Activated gamma-delta T cell (primary cell): ENCODE measurements around the gene CYBA.

ENCODE experiments used
- DNase-seq: peaks from one replicate; lab custom pipeline; 2025; lab: John Stamatoyannopoulos, UW

The CYBA gene

DNA sequence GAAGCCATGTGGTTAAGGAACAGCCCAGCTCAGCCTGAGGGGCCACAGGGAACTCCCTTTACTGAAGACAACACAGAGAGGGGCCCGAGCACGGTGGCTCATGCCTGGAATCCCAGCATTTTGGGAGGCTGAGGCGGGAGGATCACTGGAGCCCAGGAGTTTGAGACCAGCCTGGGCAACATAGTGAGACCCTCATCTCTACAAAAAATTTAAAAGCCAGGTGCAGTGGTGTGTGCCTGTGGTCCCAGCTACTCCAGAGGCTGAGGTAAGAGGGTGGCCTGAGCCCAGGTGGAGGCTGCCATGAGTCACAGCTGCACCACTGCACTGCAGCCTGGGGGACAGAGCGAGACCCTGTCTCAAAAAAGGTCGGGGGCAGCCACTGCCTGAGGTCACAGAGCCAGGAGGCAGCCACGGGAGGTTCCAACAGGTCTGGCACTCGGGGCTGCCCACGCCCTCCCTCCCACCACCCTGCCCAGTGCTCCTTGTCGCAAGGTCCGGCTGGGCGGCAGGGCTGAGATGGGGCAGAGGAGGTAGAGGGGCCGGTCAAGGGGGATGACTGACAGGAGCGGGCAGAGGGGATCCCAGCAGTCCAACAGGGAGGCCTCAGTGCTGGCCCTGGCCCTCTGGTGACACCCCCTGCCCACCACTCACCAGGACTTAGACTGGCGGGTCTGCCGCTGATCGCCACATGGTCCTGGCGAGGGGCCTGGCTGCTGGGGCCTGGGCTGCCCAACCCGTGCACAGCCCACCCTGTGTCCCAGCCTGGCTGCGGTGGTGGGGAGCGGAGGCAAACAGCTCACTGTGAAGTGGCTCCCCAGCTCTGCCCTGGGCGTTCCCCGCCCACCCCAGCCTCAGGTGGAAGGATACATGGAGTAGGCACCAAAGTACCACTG lies 3.4 kb downstream of the CYBA start:
- DNase-seq = no peak

DNA sequence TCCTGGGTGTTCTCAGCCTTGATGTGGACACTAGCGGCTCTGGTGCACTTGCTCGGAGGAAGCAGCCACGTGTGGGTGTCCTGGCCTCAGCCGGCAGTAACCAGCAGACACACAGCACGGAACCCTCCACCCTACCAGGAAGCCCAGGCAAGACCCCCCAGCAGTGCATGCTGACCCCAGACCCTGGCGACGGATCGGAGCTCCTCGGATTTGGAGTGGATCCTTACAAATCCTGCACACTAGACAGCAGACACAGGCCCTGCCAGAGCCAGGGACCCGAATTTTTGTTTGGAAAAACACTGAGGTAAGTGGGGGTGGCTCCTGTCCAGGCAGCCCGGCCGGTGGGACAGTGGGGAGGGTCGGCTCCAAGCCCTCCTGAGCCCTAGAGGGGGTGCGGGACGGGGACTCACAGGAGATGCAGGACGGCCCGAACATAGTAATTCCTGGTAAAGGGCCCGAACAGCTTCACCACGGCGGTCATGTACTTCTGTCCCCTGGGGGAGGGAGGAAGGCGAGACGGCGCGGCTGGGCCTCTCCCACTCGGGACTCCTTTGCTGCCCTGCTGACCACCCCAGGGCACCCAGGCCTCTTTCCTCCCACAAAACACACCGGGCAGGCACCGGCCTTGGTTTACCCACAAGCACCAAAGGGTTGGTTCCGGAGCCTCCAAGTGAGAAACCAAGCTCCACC lies 4.4 kb downstream of the CYBA start:
- no peak for DNase-seq

DNA sequence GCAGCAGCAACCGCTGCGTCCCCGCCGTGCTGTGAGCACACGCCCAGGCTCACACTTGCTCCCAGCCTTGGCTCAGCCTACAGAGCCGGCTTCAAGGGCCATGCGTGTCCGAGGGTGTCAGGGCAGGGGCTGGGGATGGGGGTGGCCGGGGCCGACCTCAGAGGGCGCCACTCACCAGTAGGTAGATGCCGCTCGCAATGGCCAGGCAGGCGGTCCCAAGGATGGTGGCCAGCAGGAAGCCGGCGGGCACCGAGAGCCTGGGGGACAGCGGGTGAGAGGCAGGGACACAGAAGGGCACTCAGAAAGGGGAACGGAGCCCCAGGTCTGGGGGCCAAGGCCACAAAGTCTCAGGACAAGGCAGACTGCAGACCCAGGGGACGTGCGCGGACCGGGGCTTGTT lies 4.9 kb downstream of the CYBA start:
- no peak for DNase-seq

DNA sequence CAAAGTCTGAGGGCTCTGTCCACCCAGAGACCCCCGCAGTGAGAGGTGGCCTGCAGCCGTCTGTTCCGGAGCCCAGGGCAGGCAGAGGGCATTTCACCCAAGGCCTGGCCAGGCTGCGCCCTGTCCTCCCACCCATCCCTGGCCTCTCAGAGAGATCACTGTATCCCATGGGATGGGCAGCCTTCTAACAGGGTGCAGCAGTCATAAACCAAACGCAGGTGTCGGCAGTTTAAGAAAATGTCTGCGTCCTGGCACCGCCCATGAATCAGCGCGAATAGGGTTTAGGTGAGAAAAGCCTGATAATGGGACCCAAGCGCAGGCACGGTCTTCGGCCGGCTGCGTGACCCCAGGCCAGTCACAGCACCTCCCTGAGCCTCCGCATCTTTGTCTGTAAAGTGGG lies 5.4 kb downstream of the CYBA start:
- DNase-seq = no peak

DNA sequence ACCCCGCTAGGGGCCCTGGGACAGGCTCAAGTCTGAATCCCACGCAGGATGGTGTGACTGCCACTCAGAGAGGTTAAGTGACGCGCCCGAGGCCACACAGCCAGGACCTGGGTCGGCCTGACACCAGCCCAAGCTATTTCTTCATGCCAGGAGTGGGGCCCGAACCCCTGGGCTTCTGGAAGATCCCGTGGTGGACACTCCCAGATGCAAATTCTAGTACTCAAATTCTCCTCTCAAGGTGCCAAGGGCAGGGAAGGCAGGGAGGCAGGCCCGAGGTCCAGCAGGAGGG lies 7.3 kb downstream of the CYBA start:
- DNase-seq = no peak

DNA sequence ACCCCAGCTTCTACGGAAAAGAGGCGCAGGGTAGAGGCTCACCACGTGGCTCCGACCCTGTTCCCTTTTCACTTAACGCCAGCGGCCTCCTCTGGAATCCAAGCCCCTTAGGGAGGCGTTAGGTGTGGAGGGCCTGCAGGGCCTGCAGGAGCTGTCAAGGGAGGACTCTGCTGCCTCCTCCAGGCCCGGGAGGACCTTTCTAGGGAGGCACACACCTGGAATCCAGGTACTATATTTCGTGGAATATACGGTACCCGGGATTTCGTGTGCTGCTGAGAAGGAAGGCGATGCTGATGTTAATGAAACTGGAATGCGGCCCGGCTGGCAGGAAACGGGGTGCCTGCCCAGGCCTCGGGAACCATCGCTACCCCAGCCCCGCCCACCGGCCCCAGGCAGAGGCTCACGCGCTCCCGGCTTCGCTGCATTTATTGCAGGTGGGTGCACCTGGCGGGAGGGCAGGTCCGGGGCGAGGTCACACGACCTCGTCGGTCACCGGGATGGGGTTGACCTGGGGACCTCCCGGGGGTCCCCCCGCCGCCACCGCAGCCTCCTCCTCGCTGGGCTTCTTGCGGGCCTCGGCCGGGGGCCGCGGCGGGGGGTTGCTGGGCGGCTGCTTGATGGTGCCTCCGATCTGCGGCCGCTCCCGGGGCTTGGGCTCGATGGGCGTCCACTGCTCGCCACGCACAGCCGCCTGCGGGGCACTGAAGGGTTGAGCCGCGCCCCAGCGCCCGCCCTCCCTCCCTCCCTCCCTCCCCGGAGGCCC lies 7.8 kb downstream of the CYBA start:
- no peak for DNase-seq

DNA sequence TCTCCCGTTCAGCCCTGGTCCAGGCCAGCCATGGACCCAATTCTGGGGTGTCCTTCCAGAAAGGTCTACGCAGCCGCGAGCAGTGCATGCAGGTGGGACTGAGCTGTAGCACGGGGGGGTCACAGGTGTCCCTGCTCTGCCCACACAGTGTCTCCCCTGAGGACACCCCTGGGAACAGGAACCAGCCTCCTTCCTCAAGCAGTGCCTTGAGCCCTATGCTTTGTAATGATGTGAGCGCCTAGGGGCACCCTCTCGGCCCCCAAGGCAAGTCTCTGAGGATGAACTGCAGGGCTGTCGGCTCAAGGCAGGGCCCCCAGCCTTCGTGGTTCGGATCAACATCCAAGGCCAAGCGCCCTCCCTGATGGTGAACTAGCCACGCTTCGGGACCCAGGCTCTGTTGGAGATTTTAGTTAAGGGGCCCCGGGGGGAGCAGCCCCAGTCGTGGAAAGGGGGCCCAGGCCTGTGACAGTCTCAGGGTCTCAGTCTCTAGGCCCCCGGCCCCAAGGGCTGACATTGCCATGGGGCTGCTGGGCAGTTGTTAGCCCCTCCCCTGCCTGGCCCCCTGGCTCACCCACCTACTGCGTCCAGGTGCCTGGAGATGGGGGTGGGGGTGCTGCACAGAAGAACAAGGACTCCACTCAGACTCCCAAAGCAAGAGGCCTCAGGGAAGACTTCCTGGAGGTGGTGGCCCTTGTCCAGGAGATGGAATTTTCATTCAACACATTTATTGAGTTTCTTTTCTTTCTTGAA lies 10.2 kb downstream of the CYBA start:
- DNase-seq = no peak

DNA sequence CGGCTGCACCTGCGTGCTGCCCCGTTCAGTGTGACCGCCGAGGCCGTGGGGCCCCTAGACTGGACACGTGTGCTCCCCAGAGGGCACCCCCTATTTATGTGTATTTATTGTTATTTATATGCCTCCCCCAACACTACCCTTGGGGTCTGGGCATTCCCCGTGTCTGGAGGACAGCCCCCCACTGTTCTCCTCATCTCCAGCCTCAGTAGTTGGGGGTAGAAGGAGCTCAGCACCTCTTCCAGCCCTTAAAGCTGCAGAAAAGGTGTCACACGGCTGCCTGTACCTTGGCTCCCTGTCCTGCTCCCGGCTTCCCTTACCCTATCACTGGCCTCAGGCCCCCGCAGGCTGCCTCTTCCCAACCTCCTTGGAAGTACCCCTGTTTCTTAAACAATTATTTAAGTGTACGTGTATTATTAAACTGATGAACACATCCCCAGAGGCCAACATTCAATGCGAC lies 10.8 kb downstream of the CYBA start:
- DNase-seq = no peak

DNA sequence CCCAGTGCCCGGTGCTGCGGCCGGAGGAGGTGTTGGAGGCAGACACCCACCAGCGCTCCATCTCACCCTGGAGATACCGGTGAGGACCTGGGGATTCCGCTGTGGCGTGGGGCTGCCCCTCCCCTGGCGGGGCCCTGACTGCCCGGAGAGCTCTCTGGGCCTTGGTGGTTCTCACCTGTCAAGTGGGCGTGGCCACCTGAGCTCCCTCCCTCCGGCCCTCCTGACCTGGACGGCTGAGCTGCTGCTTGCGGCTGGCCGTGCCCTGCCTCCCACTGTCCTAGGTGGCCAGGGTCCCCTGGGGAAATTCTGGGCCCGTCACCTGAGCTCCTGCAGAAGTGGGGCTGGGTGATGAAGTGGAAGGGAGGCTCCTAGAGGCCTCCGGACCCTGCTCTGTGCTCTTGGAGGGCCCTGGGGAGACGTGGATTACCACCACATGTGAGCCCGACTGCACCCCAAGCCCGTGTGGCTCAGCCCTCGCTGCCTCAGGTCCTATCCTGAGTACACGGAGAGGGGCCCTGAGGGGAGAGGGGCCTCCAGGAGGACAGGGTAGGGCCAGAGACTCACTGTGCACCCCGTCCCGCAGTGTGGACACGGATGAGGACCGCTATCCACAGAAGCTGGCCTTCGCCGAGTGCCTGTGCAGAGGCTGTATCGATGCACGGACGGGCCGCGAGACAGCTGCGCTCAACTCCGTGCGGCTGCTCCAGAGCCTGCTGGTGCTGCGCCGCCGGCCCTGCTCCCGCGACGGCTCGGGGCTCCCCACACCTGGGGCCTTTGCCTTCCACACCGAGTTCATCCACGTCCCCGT lies 11.4 kb downstream of the CYBA start:
- DNase-seq = no peak

DNA sequence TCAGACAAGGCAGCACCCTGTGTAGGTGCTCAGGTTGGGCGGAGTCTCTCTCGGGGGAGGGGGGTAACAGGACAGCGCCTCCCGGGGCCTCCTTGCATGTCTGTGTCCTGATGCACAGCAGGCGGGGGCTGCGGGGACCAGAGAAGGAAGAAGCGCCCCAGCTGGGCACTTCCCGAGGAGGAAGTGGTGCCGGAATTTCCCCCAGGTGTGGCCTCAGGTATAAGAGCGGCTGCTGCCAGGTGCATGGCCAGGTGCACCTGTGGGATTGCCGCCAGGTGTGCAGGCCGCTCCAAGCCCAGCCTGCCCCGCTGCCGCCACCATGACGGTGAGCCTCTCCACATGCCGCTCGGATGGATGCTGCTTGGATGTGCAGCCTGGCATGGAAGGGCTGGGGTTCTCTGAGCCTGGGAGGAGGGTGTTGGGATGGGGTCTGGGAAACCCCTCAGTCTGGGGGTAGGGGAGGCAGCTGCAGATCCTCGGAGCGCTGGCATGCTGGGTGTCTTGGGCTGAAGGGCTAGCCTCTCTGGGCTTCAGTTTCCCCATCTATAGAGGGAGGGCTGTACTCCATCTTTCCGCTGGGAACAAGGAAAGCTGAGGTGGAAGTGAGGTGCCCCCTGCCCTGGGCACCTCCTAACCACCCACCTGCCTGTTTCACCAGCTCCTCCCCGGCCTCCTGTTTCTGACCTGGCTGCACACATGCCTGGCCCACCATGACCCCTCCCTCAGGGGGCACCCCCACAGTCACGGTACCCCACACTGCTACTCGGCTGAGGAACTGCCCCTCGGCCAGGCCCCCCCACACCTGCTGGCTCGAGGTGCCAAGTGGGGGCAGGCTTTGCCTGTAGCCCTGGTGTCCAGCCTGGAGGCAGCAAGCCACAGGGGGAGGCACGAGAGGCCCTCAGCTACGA lies 12.3 kb downstream of the CYBA start, which contains the start of gene IL17C:
TSS of gene IL17C (plus strand) at position 250 of the 908 bp plus-strand sequence. CDS start at position 320, 70 bp downstream.
- DNase-seq = no peak

DNA sequence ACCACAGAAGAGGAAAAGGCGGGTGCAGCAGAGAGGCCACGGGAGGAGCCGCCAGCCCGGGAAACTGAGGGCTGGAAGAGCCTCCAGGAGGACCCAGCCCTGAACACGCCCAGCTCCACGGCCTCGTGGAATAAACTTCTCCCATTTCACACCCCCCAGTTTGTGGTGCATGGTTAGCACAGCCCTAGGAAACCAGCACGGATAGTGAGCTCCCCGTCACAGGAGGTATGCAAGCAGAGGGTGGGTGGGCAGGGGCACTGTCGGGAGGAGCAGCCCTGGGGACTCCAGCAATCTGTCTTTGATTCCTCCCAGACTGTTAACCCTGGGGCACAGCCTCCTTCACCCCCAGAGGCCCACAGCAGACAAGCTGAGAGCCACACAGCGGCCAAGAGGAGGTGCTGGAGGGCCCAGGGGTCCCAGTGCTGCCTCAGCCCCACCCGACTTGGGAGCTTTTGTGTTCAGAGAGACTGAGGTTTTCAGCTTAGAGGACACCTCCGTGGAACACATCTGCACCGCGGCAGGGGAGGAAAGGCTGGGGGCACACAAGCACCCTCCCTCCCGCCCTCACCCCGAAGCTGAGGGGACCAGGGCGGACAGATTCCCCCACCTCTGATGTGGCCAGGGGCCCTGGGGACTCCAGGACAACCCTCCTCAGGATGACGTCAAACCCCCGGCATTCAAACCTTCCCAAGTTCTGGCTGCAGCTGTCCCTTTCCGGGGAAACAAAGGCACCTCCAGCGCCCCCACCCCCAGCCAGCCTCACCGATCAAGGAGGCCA lies 14.2 kb downstream of the CYBA start:
- peak; percentile 47 for DNase-seq

DNA sequence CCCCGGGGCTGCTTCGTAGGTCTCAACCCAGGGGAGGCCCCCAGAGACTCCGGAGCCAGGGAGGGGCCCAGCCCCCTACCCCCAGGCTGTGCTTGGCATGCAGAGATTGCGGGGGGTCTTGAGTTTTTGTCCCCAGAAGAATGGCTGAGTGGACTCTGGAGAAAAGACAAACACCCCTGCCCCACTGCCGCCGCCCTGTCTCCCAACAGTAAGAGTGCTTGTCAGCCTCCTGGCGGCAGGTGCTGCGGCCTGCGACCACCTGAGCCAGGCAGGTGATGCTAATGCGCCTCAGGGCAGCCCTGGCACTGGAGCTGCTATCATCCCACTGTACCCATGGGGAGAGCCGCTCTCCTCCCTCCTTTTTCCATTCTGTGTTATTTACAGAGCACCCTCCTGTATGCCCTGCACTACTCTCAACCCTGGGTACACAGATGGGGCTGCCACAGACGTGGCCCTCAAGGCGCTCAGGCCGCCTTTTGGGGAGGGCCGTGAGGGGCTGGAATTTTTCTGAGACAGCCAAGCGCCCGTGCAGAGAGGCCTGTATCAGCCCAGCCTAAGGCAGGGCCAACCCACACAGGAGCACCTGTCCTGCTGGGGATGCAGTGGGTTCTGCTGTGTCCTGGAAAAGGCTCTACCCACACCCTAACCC lies 15.1 kb downstream of the CYBA start:
- no peak for DNase-seq

DNA sequence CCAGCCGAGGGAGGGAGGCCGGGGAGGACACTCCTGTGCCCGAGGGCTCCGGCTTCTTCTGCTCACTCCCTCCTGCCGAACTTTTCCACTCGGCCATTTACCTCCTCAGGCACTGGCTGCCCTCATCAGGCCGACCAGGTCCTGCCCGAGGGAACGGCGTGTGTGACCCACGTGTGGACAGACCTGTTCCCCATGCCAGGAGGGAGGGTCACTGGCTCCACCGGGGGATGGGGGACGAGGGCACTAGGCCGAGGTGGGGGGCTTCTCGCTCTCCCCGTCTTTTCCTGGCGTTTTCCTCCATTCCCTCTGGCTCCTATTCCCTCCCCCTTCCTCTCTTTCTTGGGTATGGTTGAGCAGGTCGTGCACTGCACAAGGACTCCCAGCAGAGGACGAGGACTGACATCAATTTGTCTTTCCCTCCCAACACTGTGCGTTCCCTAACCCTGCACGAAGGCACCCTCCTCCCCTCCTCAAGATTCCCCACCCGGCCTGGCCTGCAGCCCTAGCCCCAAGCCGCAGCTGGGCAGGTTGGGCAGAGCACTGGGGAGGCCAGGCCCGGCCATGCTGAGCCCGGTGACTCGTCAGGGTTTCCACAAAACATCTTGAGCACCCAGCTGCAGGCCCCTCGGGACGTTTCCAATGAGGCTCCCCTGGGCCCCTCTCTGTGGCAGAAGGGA lies 15.7 kb downstream of the CYBA start:
- DNase-seq = no peak

DNA sequence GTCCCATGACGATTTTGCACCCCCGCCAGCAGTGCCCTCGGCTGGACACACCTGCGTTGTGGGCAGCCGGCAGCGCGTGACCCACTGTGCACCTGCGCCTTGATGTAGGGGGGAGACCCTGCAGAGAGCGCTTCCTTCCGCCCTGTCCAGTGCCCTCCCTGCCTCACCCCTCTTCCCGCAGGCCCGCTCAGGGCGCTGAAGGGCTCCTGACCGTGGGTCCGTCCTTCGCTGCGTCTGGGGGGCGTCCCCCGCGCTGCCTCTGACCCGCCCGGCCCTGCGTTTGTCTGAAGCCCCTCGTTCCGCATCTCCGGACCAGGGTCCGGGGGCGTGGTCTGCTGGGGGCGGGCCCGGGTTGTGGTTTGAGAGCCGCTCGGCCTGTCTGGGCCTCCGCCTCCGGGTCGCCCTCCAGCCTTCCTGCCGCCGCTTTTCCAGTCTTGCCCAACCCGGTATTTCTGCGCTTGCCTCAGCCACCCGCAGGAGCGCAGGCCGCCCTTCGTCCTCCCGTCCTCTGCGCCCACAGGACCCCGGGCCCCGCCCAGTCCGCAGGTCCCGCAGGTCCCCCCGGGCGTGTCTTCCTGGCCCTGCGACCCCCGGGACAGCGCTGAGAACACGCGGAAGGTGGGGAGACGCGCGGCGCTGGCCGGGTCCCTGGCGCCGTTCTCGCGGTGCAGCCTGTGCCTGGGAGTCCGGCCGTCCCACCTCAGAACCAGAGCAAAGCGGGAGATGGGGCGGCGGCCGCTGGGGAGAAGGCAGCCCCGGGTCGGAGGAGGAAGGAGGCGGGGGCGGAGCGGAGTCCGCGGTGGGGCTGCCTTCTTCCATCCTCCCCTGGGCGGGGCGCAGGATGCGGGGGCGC lies 16.5 kb downstream of the CYBA start:
- peak; percentile 69 for DNase-seq

DNA sequence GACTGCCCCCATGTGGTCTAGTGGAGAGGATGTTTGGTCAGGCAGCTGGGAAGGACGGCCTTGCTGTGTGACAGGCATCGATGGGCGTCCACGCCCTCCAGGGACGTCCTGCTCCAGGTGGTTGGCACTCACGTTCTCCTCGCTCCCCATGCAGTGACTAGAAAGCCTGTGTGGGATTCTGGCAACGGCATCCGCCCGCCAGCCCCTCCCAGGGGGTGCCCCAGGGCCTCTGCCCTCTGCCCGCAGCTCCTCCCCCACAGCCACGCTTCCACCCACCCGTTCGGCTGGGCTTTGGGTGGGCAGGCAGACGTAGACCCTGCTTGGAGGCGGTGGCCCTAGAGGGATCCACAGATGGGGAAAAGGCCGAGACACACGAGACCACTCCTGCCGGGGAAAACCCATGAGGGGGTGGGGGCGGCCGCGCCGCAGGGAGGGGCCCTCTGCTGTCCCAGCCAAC lies 17.1 kb downstream of the CYBA start:
- DNase-seq = peak; percentile 82

DNA sequence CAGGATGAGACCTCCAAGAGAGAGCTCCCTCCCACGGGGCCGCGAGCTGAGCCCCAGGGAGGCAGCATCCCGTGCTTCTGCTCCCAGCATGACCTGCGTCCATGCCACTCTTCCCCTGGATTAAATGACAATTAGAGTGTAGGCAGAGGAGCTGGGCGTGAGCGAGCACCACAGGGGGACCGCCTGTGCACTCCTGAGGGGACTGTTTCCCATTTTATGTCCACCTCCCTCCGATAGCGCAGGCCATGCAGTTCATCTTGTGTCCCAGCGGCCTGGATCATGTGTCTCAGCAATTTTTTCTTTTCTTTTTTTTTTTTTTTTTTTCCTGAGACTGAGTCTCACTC lies 18.3 kb downstream of the CYBA start:
- no peak for DNase-seq

DNA sequence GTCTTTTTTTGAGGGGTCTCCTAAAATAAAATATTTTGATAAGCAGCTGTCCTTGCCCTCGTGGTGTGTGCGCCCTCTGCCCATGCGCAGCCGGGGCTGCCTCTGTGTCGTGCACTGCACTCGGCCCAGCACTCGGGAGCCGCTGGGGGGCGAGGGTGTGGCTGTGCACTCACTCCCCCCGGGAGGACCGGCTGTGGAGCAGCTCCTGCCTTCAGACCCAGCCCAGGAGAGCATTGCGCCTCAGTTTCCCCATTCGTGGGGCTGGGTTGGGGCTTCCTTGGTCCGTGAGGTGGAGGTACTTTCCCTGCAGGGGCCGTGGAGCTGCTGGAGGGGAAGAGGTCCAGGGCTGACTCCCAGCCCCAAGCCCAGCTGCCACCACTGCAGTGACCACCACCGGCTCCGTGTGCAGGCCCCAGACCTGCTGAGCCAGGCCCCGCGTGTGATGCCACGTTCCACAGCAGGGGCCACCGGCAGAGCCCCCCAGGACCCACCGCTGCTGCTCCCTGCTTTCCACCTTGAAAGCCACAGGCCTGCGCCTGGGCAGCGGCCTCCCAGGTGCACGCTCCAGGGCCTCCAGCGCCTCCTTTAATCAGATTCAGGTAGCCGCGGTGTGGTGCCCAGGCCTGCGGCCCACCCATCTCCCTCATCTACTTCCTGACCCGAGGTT lies 18.8 kb downstream of the CYBA start:
- no peak for DNase-seq
